SU-DHL-6 (cell line): ENCODE data around the gene MTG2.

Source experiments
- H2AFZ ChIP-seq: fragments of 200-600 bp; sonication (generic); 2 replicates; pipeline ENCODE4 v1.6.1; 2014; ENCODE audit warnings: low read depth, mild to moderate bottlenecking, moderate library complexity, mixed read lengths, antibody characterized with exemption, low read length; ENCODE audit not compliant: severe bottlenecking
- H3F3A ChIP-seq: fragments of 200-600 bp; shearing (Covaris generic); 2 replicates; pipeline ENCODE4 v1.6.0; 2016; ENCODE audit warnings: antibody characterized with exemption, mild to moderate bottlenecking; ENCODE audit not compliant: insufficient read depth
- H3K27ac ChIP-seq: fragments of 200-600 bp; sonication (generic); 2 replicates; pipeline ENCODE4 v1.5.1; 2016; ENCODE audit warnings: low read depth, mild to moderate bottlenecking, low read length, moderate library complexity, mixed read lengths
- H3K27me3 ChIP-seq: fragments of 200-600 bp; sonication (generic), shearing (Covaris generic); 2 replicates; pipeline ENCODE4 v1.6.0; 2014; ENCODE audit warnings: mild to moderate bottlenecking, low read length
- H3K36me3 ChIP-seq: fragments of 200-600 bp; sonication (generic); 2 replicates; pipeline ENCODE4 v1.6.1; 2014; ENCODE audit warnings: mild to moderate bottlenecking, low read length, mixed read lengths
- H3K4me2 ChIP-seq: fragments of 300-600, 200-600 bp; shearing (Covaris generic), sonication (generic); 2 replicates; pipeline ENCODE4 v1.6.0; 2014; ENCODE audit warnings: low read length, low read depth, mild to moderate bottlenecking; ENCODE audit not compliant: poor library complexity, severe bottlenecking
- H3K4me3 ChIP-seq: fragments of 200-600 bp; sonication (generic); 2 replicates; pipeline ENCODE4 v1.5.1; 2014; ENCODE audit warnings: antibody characterized with exemption, low read length, mild to moderate bottlenecking, mixed read lengths; ENCODE audit not compliant: insufficient read depth, poor library complexity, severe bottlenecking
- H3K79me2 ChIP-seq: fragments of 200-600 bp; sonication (generic); 2 replicates; pipeline ENCODE4 v1.6.1; 2014; ENCODE audit warnings: mild to moderate bottlenecking, low read length, moderate library complexity; ENCODE audit not compliant: insufficient read depth
- H3K9ac ChIP-seq: fragments of 200-600 bp; sonication (generic); 2 replicates; pipeline ENCODE4 v1.7.0; 2014; ENCODE audit warnings: mild to moderate bottlenecking, low read length
- H3K9me2 ChIP-seq: fragments of 200-600 bp; sonication (generic); replicated peaks from 2 replicates; pipeline ENCODE4 v1.6.1; 2014; ENCODE audit warnings: low read length; ENCODE audit not compliant: insufficient read depth
- H3K9me3 ChIP-seq: fragments of 200-600 bp; sonication (generic); 2 replicates; pipeline ENCODE4 v1.6.1; 2014; ENCODE audit warnings: low read length, mixed read lengths; ENCODE audit not compliant: insufficient read depth
- H4K20me1 ChIP-seq: fragments of 200-600 bp; sonication (generic); 2 replicates; pipeline ENCODE4 v1.6.1; 2014; ENCODE audit warnings: low read depth, mild to moderate bottlenecking, antibody characterized with exemption, low read length, moderate library complexity, mixed read lengths
- EZH2phosphoT487 ChIP-seq: fragments of 200-600 bp; sonication (generic), shearing (Covaris generic); conservative IDR thresholded peaks from 2 replicates; pipeline ENCODE4 v1.6.1; 2018; ENCODE audit warnings: mild to moderate bottlenecking, antibody characterized with exemption, low read length, moderate library complexity, mixed read lengths
- TF ChIP-seq, protein P1 (sequence below): fragments of 200-600 bp; sonication (generic); IDR thresholded peaks from one replicate; pipeline ENCODE4 v1.5.1; 2017; ENCODE audit warnings: antibody characterized with exemption, mild to moderate bottlenecking, low read length, moderate library complexity; ENCODE audit not compliant: insufficient read depth, poor library complexity, severe bottlenecking

Gene MTG2

DNA sequence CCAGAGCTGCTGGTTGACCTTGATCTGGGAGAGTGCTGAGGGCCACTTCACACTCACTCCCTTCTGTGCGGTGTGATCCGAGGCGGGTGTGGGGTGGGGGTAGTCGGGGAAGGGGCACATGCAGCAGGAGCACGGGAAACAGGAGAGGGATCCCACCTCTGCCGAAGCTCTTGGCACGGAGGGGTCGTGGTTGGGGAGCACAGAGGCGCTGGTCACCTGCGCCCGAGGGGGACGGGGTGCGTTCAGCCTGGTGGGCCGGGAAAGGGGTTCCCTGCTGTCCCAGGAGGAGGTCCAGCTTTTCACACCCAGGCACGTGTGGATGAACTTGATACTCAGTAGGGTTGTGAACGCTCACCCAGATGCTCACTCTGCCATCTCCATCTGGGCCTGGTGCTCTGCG, 22.0 kb upstream of the MTG2 start:
- Histone ChIP-seq H3K36me3 (no peaks in the 10 kb centered on the region), H3K9me3 (no peaks in the 10 kb centered on the region), H3K4me2 (no peak overlapping the region), H3K9ac (no peak overlapping the region), H3K27me3 (no peaks in the 10 kb centered on the region), H3K79me2 (no peaks in the 10 kb centered on the region), H3K9me2 (no peaks in the 10 kb centered on the region), H3K4me3 (no peak overlapping the region), H2AFZ (no peak overlapping the region), H3F3A (no peaks in the 10 kb centered on the region), H4K20me1 (no peaks in the 10 kb centered on the region), H3K27ac (no peak overlapping the region)
- TF ChIP-seq, protein P1, sequence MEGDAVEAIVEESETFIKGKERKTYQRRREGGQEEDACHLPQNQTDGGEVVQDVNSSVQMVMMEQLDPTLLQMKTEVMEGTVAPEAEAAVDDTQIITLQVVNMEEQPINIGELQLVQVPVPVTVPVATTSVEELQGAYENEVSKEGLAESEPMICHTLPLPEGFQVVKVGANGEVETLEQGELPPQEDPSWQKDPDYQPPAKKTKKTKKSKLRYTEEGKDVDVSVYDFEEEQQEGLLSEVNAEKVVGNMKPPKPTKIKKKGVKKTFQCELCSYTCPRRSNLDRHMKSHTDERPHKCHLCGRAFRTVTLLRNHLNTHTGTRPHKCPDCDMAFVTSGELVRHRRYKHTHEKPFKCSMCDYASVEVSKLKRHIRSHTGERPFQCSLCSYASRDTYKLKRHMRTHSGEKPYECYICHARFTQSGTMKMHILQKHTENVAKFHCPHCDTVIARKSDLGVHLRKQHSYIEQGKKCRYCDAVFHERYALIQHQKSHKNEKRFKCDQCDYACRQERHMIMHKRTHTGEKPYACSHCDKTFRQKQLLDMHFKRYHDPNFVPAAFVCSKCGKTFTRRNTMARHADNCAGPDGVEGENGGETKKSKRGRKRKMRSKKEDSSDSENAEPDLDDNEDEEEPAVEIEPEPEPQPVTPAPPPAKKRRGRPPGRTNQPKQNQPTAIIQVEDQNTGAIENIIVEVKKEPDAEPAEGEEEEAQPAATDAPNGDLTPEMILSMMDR: no peak
- TF ChIP-seq EZH2phosphoT487: no peak

DNA sequence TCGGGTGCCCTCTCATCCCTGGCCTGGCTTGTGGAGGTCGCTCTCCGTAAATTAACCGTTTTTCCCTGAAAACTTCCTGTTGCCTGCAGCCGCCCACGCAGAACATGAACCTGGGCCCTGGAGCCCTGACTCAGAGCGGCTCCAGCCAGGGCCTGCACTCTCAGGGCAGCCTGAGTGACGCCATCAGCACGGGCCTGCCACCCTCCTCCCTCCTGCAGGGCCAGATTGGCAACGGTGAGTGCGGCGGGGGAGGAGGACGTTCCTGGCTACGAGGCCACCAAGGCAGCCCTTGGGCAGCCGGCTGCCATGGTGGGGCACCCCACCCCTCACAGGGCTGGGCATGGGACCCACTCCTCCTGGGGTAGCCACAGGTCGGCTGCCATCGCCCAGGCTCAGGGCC, 21.5 kb upstream of the MTG2 start:
- Histone ChIP-seq H3K27me3 (no peaks in the 10 kb centered on the region), H4K20me1 (no peaks in the 10 kb centered on the region), H3K36me3 (no peaks in the 10 kb centered on the region)

DNA sequence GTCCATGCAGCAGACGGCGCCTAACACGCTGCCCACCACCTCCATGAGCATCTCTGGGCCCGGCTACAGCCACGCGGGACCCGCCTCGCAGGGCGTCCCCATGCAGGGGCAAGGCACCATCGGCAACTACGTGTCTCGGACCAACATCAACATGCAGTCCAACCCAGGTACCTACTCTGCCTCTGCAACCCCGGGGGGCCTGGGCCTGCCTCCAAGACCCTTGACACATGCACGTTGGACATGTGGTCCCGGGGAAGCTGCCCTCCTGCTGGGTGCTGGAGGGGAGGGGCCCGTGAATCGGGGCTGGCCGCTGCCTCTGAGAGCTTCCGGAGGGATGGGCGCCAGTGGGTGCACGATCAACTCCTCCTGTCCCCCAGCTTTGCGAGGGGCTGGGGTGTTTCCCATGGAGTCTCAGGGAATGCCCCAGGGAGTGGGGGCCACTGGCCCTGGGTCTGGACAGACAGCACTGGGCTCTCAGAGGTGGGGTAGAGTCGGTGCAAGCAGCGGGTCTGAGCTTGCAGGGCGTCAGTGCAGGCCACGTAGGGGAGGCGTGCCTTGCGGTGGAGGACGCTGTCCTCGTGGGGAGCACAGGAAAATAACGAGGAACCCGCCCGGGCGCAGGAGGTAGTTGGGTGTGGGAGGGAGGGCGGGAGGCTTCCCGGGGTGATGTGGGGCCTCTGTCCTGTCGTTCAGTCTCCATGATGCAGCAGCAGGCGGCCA, 19.9 kb upstream of the MTG2 start:
- no peak overlapping the region for H3K4me3 ChIP-seq
- no peak overlapping the region for H3K4me2 ChIP-seq
- H4K20me1 ChIP-seq: no peaks in the 10 kb centered on the region
- no peaks in the 10 kb centered on the region for H3K9me3 ChIP-seq
- H3K27ac ChIP-seq: no peak overlapping the region
- no peaks in the 10 kb centered on the region for H3K9me2 ChIP-seq
- no peaks in the 10 kb centered on the region for H3K36me3 ChIP-seq
- TF ChIP-seq, protein P1: no peak
- TF ChIP-seq EZH2phosphoT487: no peak
- H3K9ac ChIP-seq: no peak overlapping the region
- no peaks in the 10 kb centered on the region for H3F3A ChIP-seq
- no peak overlapping the region for H2AFZ ChIP-seq
- no peaks in the 10 kb centered on the region for H3K79me2 ChIP-seq
- no peaks in the 10 kb centered on the region for H3K27me3 ChIP-seq

More for the DNA sequence above, 21.5 kb upstream of the MTG2 start:
- Histone ChIP-seq H3K9ac (no peak overlapping the region), H3K9me2 (no peaks in the 10 kb centered on the region), H3K9me3 (no peaks in the 10 kb centered on the region), H2AFZ (no peak overlapping the region), H3K79me2 (no peaks in the 10 kb centered on the region), H3F3A (no peaks in the 10 kb centered on the region), H3K4me3 (no peak overlapping the region), H3K27ac (no peak overlapping the region), H3K4me2 (no peak overlapping the region)
- TF ChIP-seq EZH2phosphoT487: no peak
- TF ChIP-seq, protein P1: no peak
